ENCODE results near the gene DDIT4L.
"Not testable (repeated sequence)": the region's sequence is repeated elsewhere in the genome, so short reads cannot be mapped to it uniquely, and the experiment has no call there.

Gene DDIT4L

DNA sequence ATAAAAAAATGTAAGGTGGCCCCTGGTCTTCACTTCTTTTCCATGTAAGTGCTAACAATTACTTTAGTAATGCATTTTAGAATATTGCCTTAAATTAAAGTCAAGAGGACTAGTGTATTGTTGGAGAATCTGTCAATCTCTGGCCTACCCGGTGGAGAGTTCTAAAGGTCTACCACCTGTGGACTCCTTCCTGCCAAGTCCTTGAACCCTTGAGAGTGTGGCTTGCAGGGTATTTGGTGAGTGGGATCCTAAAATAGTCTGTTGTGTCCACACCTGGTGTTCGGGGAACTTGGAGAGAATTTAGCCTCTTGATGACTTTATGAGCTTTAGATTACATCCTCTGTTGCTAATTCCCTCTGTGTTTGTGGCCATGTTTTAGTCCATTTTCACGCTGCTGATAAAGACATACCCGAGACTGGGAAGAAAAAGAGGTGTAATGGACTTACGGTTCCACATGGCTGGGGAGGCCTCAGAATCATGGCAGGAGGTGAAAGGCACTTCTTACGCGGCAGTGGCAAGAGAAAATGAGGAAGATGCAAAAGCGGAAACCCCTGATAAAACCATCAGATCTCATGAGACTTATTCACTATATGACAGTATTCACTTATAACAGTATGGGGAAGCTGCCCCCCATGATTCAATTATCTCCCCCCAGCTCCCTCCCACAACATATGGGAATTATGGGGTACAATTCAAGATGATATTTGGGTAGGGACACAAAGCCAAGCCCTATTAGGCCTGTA lies 23.8 kb downstream of the DDIT4L start:
- no peak for DNase-seq (ENCODE audit: low spot score)

DNA sequence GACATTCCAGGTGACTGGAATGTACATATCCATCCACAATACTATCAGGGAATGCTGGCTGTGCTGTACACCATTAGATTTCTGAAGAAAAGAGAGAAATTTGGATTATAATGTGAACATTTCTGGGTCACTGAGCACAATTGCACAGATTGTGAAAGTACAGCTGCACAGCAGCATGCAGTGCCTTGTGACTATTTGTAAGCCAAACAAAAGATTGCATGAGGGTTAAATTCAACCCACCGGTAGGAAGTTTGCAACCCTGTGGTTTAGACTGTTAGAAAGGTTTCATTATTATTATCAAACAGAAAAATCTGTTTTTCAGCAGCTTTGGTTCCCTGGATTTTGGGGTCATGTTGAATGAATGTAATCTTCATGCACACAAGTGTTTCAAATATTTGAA lies 24.5 kb downstream of the DDIT4L start:
- no peak for DNase-seq (ENCODE audit: low spot score)

DNA sequence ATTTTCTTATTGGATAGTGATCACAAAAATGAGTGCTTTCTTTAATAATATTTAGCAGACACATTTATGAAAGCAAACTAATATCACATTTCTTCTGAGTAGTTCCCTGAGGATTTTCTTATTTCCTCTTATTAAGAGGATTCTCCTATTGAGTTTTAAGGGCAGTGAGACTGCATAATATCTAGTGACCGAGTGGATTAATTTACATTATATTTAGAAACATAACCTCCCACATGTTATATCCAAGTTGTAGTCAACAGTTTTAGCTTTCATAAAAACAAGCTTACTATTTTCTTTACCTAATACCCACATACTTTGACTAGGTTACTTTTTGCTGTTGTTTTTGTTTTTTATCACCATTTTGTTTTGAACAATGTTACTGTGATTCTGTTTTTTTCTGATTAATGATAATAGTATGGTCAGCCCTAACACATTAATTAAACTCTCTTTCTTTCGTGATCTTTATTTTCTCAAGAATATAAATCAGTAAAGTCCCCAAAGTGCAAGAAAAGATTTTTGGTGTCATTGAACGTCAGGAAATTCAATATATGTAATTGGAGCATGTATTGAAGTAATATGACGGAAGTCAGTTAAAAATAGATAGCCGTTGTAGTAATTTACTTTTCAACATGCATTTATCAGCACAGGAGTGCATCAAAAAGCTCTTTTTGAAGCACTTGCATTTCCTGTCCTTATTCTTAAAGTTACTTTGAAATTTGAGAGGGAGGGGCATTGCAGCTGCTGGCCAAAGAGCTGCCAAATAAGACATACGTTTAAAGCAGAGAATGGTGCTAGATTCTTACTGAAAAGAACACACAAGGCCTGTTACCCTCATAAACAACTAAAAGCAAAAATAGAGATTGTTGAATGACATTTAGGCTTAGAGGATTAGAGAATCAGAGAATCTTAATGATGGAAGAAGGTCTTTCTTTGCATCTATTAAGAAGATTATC lies 25.2 kb downstream of the DDIT4L start:
- no peak for DNase-seq (ENCODE audit: low spot score)

DNA sequence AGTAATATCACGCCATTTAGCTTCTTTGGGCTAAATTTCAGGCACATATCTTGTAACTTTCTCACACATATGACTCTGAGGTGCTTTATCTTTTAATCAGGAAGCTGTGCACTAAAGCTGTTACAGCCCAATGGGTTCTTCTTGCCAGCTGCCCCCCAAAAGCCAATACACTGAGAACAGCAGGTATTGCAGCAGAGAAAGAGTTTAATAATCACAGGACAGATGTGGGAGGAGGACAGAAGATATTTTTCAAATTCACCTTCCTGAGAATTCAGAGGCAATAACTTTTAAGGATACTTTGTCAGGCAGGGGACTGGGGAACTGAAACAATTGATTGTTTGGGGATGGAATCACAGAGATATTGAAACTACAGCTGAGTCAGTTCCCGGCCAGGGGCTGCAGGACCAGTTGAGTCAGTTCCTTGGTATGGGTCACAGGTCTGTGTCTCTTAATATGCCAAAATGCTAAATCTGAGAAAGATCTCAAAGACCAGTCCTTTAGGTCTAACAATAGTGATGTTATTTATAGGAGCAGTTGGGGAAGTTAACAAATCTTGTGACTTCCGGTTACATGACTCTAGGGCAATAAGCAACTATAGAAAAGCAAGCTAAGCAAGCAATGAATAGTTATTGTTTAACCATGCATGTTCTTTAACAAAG lies 28.1 kb downstream of the DDIT4L start:
- no peak for DNase-seq (ENCODE audit: low spot score)

DNA sequence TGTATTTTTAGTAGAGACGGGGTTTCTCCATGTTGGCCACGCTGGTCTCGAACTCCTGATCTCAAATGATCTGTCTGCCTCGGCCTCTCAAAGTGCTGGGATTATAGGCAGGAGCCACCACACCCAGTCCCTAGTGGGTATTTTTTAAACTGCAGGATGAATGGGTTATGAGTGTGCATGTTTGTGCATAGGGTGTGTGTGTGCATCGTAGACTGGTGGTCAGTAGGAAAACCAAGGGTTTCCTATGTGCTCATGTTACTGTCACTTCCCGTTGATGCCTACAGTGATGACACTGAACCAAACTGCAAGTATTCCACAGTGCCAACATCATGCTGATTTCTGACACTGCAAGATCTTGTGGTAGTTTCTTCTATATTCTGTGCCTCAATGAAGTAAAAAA lies 41.1 kb downstream of the DDIT4L start:
- DNase-seq (ENCODE audit: low spot score) = no peak

DNA sequence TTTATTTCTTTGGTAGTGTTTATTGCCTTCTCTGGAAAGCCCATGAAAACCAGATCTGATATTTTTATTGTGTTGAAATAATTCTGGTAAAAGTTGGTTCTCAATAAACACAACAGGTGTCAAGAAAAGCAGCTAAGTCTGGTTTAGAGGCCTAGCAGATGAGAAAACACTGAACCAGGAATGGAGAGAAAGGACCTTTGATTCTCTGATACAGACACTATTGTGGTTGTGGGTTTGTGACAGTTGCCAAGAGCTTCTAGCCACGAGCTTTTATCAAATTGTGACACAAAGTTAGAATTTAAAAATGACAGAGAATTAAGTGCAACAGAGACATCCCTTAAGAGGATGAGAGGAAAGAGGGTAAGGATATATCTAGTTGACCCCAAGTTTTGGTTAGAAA lies 42.6 kb downstream of the DDIT4L start:
- DNase-seq (ENCODE audit: low spot score) = no peak

DNA sequence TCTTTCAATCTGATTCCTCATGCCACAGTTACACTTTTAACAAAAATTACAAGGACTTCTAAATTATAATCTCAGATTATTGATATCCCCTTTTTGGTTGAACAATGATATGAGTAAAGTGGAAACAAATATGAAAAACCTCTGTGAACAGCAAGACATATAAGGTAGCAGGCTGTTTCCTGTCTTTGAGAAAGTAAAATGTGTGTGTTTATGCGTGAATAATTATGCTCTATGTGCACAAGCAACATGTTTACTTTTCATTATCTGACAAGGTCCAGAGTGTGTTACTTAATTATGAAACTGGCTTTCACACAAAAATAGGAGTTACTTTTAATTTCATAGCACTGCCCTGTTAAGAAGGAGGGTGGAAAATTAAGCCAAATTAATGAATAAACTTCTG lies 43.1 kb downstream of the DDIT4L start:
- DNase-seq (ENCODE audit: low spot score) = no peak

DNA sequence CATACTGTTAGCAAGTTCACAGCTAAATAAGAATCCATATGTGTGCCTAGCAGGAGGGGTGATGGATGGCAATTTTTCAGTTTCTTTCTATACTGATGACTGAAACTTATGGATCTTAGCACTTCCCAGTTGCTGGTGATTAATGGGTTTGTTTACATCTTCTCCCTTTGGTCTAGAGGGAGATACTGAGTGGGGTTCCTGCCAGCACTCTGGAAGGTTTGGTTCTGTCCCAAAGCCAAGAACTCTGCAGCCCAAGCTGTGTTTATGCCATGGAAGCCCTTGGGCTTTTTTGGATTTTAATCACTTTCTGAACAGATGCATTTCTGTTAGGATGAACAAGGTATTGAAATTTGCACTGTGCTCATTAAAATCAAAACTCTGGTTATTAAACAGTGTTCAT lies 43.5 kb downstream of the DDIT4L start:
- DNase-seq (ENCODE audit: low spot score) = no peak

DNA sequence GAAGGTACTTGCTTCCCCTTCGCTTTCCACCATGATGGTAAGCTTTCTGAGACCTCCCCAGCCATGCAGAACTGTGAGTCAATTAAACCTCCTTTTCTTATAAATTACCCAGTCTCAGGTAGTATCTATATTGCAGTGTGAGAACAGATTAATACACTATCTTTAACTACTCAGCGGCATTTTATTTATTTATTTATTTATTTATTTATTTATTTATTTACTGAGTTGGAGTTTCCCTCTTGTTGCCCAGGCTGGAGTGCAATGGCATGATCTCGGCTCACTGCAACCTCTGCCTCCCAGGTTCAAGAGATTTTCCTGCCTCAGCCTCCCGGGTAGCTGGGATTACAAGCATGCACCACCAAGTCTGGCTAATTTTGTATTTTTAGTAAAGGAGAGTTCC lies 52.9 kb downstream of the DDIT4L start:
- not testable (repeated sequence) for DNase-seq (ENCODE audit: low spot score)

All from D341Med (cell line).